Tibial artery (tissue), 4 donors: ENCODE measurements around the gene KRT7.

Source experiments
- DNase-seq, 2 donors: peaks; one replicate each; pipeline ENCODE4 v3.0.0-alpha.2; 2019
- H3K27ac ChIP-seq, 2 donors: fragments of 200-600 bp; sonication (generic) in 1 of 2; 1 replicate in 1 of 2; 2 replicates in 1 of 2; pipeline ENCODE4 v1.5.1; 2018 to 2019; ENCODE audit warnings: mild to moderate bottlenecking in 1 of 2
- H3K27me3 ChIP-seq, 2 donors: fragments of 200-600 bp; sonication (generic) in 1 of 2; one replicate each; pipeline versions ENCODE4 v1.5.1 to v1.6.0; 2016 to 2019
- H3K36me3 ChIP-seq, 3 donors: fragments of 200-600 bp; sonication (generic) in 2 of 3; one replicate each; pipeline ENCODE4 v1.5.1; 2016 to 2019; ENCODE audit warnings: mild to moderate bottlenecking in 2 of 3
- H3K4me1 ChIP-seq, 4 donors: fragments of 200-600 bp; sonication (generic) in 2 of 4; 1 replicate in 3 of 4; 2 replicates in 1 of 4; pipeline ENCODE4 v1.5.1; 2016 to 2019
- H3K4me3 ChIP-seq, 2 donors: fragments of 200-600 bp; sonication (generic) in 1 of 2; 1 replicate in 1 of 2; 2 replicates in 1 of 2; pipeline ENCODE4 v1.5.1; 2018 to 2019; ENCODE audit warnings: mild to moderate bottlenecking in 2 of 2
- H3K9me3 ChIP-seq, 3 donors: fragments of 200-600 bp; sonication (generic) in 1 of 3; one replicate each; pipeline ENCODE4 v1.5.1; 2016 to 2019
- intact Hi-C: fragments of 100-400 bp; cut with DNase I; formaldehyde crosslinking; loops from one replicate; pipeline ENCODE4 v1.15.0; 2023; ENCODE audit warnings: low total_unique reads
- TF ChIP-seq, protein P1 (sequence below), 2 experiments: fragments of 200-600 bp in 1 of 2; fragments of 450-650 bp in 1 of 2; IDR thresholded peaks; one replicate each; pipeline ENCODE4 v1.5.1; 2017 to 2019; ENCODE audit warnings: antibody characterized with exemption in 2 of 2, mild to moderate bottlenecking in 1 of 2, moderate library complexity in 1 of 2

KRT7 gene

DNA sequence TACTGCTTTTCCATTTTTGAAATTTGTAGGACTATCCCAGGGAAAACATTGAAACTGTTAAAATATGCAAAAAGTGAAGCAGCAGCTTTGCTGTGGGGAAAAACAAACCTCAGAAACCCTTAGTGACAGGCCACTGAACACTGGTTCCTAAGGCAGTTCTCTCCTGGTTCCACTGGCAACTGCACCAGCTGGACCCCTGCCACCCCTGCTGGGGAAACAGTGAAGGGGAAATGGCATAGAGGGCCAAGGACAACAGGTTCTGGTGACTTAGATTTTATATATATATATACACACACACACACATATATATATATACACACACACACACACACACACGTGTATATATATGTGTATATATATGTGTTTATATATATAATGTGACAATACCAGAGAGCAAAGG lies 16.2 kb upstream of the KRT7 start:
- peaks cover 0 to 2% of the 10 kb centered on the region in 2 donors for H3K27me3 ChIP-seq
- no peak overlapping the region for H3K4me3 ChIP-seq
- H3K4me1 ChIP-seq, result peaks cover 0 to 41% (median 18%) of the 10 kb centered on the region in 4 donors
- intact Hi-C loops, result no loop called here
- TF ChIP-seq, protein P1, sequence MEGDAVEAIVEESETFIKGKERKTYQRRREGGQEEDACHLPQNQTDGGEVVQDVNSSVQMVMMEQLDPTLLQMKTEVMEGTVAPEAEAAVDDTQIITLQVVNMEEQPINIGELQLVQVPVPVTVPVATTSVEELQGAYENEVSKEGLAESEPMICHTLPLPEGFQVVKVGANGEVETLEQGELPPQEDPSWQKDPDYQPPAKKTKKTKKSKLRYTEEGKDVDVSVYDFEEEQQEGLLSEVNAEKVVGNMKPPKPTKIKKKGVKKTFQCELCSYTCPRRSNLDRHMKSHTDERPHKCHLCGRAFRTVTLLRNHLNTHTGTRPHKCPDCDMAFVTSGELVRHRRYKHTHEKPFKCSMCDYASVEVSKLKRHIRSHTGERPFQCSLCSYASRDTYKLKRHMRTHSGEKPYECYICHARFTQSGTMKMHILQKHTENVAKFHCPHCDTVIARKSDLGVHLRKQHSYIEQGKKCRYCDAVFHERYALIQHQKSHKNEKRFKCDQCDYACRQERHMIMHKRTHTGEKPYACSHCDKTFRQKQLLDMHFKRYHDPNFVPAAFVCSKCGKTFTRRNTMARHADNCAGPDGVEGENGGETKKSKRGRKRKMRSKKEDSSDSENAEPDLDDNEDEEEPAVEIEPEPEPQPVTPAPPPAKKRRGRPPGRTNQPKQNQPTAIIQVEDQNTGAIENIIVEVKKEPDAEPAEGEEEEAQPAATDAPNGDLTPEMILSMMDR (IDR thresholded peaks at IDR 0.05), result no peak
- H3K9me3 ChIP-seq, result no peaks in the 10 kb centered on the region
- peak overlapping the region in 1 of 2 donors; percentile 59 for H3K27ac ChIP-seq
- H3K36me3 ChIP-seq, result no peaks in the 10 kb centered on the region
- DNase-seq, result peak; percentile 26 to 73

DNA sequence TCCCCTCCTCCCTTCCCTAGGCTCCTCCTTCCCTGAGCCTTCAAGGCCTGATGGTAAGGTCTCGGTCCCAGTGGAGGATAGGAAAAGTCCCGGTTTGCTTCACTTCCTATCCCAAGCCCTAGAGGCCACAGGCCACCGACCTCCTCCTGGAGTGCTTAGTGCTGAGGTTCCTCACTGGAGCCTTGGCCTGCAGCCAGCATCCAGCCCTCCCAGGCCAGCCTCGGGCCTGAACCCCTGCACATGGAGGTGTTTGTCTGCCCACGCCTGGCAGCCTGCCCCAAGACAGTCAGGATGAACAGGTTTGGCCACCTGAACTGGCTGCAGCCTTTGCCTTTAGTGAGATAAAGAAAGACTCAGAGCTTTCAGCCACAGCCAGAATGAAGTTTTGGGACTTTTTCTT lies 15.8 kb upstream of the KRT7 start:
- DNase-seq, result peak in 1 of 2 donors; percentile 75
- no peaks in the 10 kb centered on the region for H3K9me3 ChIP-seq
- H3K4me1 ChIP-seq, result peaks cover 0 to 46% (median 20%) of the 10 kb centered on the region in 4 donors
- intact Hi-C loops, result no loop called here
- TF ChIP-seq, protein P1 (IDR thresholded peaks at IDR 0.05), result no peak
- peak overlapping the region in 1 of 2 donors; percentile 59 for H3K27ac ChIP-seq
- H3K27me3 ChIP-seq, result peaks cover 0 to 4% of the 10 kb centered on the region in 2 donors
- no peaks in the 10 kb centered on the region for H3K36me3 ChIP-seq
- no peak overlapping the region for H3K4me3 ChIP-seq

DNA sequence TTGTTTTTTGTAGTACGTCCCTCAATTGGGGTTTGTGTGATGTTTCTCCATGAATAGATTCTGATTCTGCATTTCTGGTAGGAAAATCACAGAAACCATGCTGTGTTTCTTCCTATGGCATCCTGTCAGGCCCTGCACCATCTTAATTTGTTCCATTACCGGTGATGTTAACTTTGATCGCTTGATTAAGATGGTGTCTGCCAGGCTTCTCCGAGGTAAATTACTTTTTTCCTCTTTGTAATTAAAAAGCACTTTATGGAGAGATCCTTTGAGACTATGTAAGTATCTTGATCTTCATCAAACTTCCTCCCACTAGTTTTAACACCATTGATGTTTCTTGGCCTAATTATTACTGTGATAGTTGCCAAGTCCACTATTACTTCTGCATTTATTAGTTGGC lies 15.0 kb upstream of the KRT7 start:
- TF ChIP-seq, protein P1 (IDR thresholded peaks at IDR 0.05), result no peak
- no peaks in the 10 kb centered on the region for H3K36me3 ChIP-seq
- no peak overlapping the region for H3K4me3 ChIP-seq
- H3K27ac ChIP-seq, result no peak overlapping the region
- H3K27me3 ChIP-seq, result peaks cover 0 to 4% of the 10 kb centered on the region in 2 donors
- H3K9me3 ChIP-seq, result no peaks in the 10 kb centered on the region
- no peak for DNase-seq
- peaks cover 0 to 50% (median 21%) of the 10 kb centered on the region in 4 donors for H3K4me1 ChIP-seq
- intact Hi-C loops, result no loop called here

DNA sequence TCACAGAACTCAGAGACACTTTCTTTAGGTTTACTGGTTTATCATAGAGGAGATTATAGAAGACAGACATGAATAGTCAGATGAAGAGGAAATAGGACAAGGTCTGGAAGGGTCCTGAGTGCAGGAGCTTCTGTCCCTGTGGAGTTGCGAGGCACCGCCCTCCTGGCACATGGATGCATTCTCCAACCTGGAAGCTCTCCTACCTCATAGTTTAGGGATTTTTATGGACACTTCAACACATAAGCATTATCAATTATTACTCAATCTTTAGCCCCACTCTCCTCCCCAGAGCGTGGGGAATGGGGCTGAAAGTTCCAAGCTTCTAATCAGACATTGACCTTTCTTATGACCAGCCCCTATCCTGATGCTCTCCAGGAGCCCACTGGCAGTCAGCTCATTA lies 12.6 kb upstream of the KRT7 start:
- Histone ChIP-seq H3K27me3 (peaks cover 0 to 4% of the 10 kb centered on the region in 2 donors), H3K4me3 (no peak overlapping the region), H3K4me1 (peaks cover 0 to 40% (median 21%) of the 10 kb centered on the region in 4 donors), H3K36me3 (no peaks in the 10 kb centered on the region), H3K9me3 (no peaks in the 10 kb centered on the region), H3K27ac (no peak overlapping the region)
- no peak for DNase-seq
- TF ChIP-seq, protein P1 (IDR thresholded peaks at IDR 0.05), result no peak
- intact Hi-C loops, result no loop called here

DNA sequence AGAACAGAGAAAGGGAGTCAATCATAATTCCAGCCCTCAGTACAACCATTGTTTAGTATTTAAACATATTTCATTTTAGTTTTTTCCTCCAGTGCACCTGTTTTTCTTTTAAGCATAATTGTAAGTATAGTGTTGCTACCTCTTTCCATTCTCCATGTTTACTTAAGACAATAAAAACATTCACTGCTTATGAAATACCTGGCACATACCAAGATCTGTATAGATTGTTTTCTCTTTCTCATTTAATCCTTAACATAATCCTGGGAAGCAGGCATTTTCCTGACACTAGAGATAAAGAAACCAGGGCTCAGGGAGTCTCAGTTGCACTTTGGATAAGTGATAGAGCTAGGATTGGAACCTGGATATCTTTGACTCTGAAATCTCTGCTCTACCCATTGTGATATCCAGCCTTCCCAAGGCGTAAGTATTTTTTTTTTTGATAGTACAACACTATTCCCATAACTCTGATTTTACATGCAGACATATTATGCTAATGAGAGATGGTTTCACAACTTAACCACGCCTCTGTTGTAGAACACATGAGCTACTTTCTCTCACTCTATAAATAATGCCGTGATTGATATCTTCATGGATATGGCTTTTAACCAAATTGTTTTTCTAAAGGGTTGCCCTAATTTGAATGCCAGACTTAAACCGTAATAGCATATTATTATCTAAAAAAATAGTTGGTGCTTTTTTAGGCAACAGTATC lies 11.8 kb upstream of the KRT7 start:
- Histone ChIP-seq H3K4me3 (no peak overlapping the region), H3K9me3 (no peaks in the 10 kb centered on the region), H3K27ac (no peak overlapping the region), H3K36me3 (no peaks in the 10 kb centered on the region), H3K27me3 (peaks cover 0 to 4% of the 10 kb centered on the region in 2 donors), H3K4me1 (peaks cover 0 to 38% (median 18%) of the 10 kb centered on the region in 4 donors)
- no peak for DNase-seq
- TF ChIP-seq, protein P1 (IDR thresholded peaks at IDR 0.05), result no peak
- intact Hi-C loops, result no loop called here
